Astrocyte (in vitro differentiated cells and primary cell): ENCODE results near the gene MGAT2.

Experiments
- CTCF ChIP-seq: IDR thresholded peaks from 2 replicates; pipeline ENCODE4 v1.5.1; 2011; ENCODE audit warnings: low read depth, mild to moderate bottlenecking, inconsistent platforms, low read length, moderate library complexity; ENCODE audit not compliant: insufficient read depth
- EZH2 ChIP-seq: IDR thresholded peaks from 2 replicates; pipeline ENCODE4 v1.6.1; 2012; ENCODE audit warnings: mild to moderate bottlenecking, low read length, inconsistent platforms; ENCODE audit not compliant: insufficient read depth

- TF ChIP-seq CTCF (no peak), EZH2 (no peak)
These were observed 39.1 kb upstream of the MGAT2 start for GRCh38 chr14:49581209-49582112.
